Mesenchymal stem cell (in vitro differentiated cells and primary cell): Measurements from ENCODE around the gene EIF3B.
A peak's percentile ranks its signal among the peaks of the same experiment; 100 is the strongest.
"Not testable (repeated sequence)": the region's sequence is repeated elsewhere in the genome, so short reads cannot be mapped to it uniquely, and the experiment has no call there.

Experiments used
- DNase-seq: peaks from one replicate; pipeline ENCODE4 v3.0.0-alpha.2; 2013
- H2AFZ ChIP-seq: one replicate; pipeline ENCODE4 v1.6.1; 2013; ENCODE audit warnings: low read depth, mild to moderate bottlenecking, control low read depth, inconsistent platforms, low read length, moderate library complexity
- H2AK5ac ChIP-seq: 2 replicates; pipeline ENCODE4 v1.6.1; 2013; ENCODE audit warnings: low read length, moderate library complexity, mild to moderate bottlenecking, inconsistent platforms; ENCODE audit not compliant: severe bottlenecking
- H2BK120ac ChIP-seq: one replicate; pipeline ENCODE4 v1.6.1; 2013; ENCODE audit warnings: low read depth, mild to moderate bottlenecking, inconsistent platforms, low read length, moderate library complexity
- H2BK12ac ChIP-seq, 2 experiments: one replicate each; pipeline ENCODE4 v1.6.1; 2013; ENCODE audit warnings: inconsistent platforms in 2 of 2, low read length in 2 of 2, mild to moderate bottlenecking in 2 of 2, moderate library complexity in 2 of 2, control low read depth in 1 of 2
- H2BK15ac ChIP-seq: one replicate; pipeline ENCODE4 v1.6.1; 2013; ENCODE audit warnings: mild to moderate bottlenecking, low read depth, inconsistent platforms; ENCODE audit not compliant: poor library complexity, severe bottlenecking
- H2BK5ac ChIP-seq: 2 replicates; pipeline ENCODE4 v1.6.1; 2013; ENCODE audit warnings: low read depth, mild to moderate bottlenecking, low read length, control low read depth, inconsistent platforms; ENCODE audit not compliant: poor library complexity, severe bottlenecking
- H3K14ac ChIP-seq, 2 experiments: one replicate each; pipeline ENCODE4 v1.6.1; 2013; ENCODE audit warnings: inconsistent platforms in 2 of 2, low read length in 2 of 2, control low read depth in 1 of 2, mild to moderate bottlenecking in 1 of 2, moderate library complexity in 1 of 2
- H3K18ac ChIP-seq, 2 experiments: one replicate each; pipeline ENCODE4 v1.6.1; 2013; ENCODE audit warnings: inconsistent platforms in 2 of 2, low read length in 2 of 2, control low read depth in 1 of 2, low read depth in 1 of 2, mild to moderate bottlenecking in 1 of 2
- H3K23ac ChIP-seq, 2 experiments: one replicate each; pipeline ENCODE4 v1.6.1; 2013; ENCODE audit warnings: inconsistent platforms in 2 of 2, low read length in 2 of 2, mild to moderate bottlenecking in 2 of 2, moderate library complexity in 2 of 2, control low read depth in 1 of 2
- H3K27ac ChIP-seq: 2 replicates; pipeline ENCODE4 v1.5.1; 2013; ENCODE audit warnings: mild to moderate bottlenecking, moderate library complexity, low read length, control low read depth, inconsistent platforms; ENCODE audit not compliant: poor library complexity, severe bottlenecking
- H3K27me3 ChIP-seq, 2 experiments: 2 replicates each; pipeline versions ENCODE4 v1.6.1 to v1.7.0; 2013; ENCODE audit warnings: low read length in 2 of 2, mild to moderate bottlenecking in 2 of 2, moderate library complexity in 2 of 2, control low read depth in 1 of 2, inconsistent platforms in 1 of 2; ENCODE audit not compliant: control insufficient read depth in 1 of 2, insufficient read depth in 1 of 2
- H3K36me3 ChIP-seq, 2 experiments: 2 replicates each; pipeline versions ENCODE4 v1.6.1 to v1.7.0; 2013; ENCODE audit warnings: low read length in 2 of 2, control low read depth in 1 of 2, inconsistent platforms in 1 of 2, low read depth in 1 of 2, mild to moderate bottlenecking in 1 of 2; ENCODE audit not compliant: insufficient read depth in 2 of 2, control insufficient read depth in 1 of 2
- H3K4ac ChIP-seq, 2 experiments: one replicate each; pipeline ENCODE4 v1.6.1; 2013; ENCODE audit warnings: inconsistent platforms in 2 of 2, low read length in 2 of 2, mild to moderate bottlenecking in 2 of 2, moderate library complexity in 2 of 2, control low read depth in 1 of 2, low read depth in 1 of 2
- H3K4me1 ChIP-seq: 2 replicates; pipeline ENCODE4 v1.6.1; 2013; ENCODE audit warnings: low read depth, low read length, control low read depth; ENCODE audit not compliant: control insufficient read depth, insufficient read depth
- H3K4me2 ChIP-seq: 2 replicates; pipeline ENCODE4 v1.6.1; 2013; ENCODE audit warnings: low read length, mild to moderate bottlenecking, inconsistent platforms; ENCODE audit not compliant: poor library complexity, severe bottlenecking
- H3K4me3 ChIP-seq, 2 experiments: 2 replicates each; pipeline versions ENCODE4 v1.5.1 to v1.7.0; 2013; ENCODE audit warnings: low read length in 2 of 2, mild to moderate bottlenecking in 2 of 2, control low read depth in 1 of 2, low read depth in 1 of 2; ENCODE audit not compliant: insufficient read depth in 1 of 2
- H3K79me1 ChIP-seq: replicated peaks from 2 replicates; pipeline ENCODE4 v1.6.1; 2013; ENCODE audit warnings: mild to moderate bottlenecking, control low read depth, low read length, inconsistent platforms; ENCODE audit not compliant: poor library complexity, severe bottlenecking
- H3K9ac ChIP-seq: 2 replicates; pipeline ENCODE4 v1.7.0; 2013; ENCODE audit warnings: mild to moderate bottlenecking, low read length, moderate library complexity
- H3K9me3 ChIP-seq: 2 replicates; pipeline ENCODE4 v1.7.0; 2013; ENCODE audit warnings: mild to moderate bottlenecking, low read length; ENCODE audit not compliant: control insufficient read depth
- H4K8ac ChIP-seq: one replicate; pipeline ENCODE4 v1.6.1; 2013; ENCODE audit warnings: inconsistent platforms, mild to moderate bottlenecking, low read length, moderate library complexity
- H4K91ac ChIP-seq: one replicate; pipeline ENCODE4 v1.6.1; 2013; ENCODE audit warnings: mild to moderate bottlenecking, low read length, inconsistent platforms
- WGBS: methylation state at CpG from one replicate; pipeline ENCODE4 v1.1.7; 2013; ENCODE audit warnings: mixed read lengths; 5-methylcytosine and 5-hydroxymethylcytosine counted together

Gene EIF3B

DNA sequence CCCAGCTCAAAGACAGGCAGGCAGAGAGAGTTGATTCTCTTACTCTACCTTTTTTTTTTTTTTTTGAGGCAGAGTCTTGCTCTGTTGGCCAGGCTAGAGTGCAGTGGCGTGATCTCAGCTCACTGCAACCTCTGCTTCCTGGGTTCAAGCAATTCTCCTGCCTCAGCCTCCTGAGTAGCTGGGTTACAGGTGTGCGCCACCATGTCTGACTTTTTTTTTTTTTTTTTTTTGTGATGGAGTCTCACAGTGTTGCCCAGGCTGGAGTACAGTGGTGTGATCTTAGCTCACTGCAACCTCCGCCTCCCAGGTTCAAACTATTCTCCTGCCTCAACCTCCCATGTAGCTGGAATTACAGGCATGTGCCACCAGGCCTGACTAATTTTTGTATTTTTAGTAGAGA, 62.6 kb downstream of the EIF3B start:
- not testable (repeated sequence) for DNase-seq, H3K4ac ChIP-seq

DNA sequence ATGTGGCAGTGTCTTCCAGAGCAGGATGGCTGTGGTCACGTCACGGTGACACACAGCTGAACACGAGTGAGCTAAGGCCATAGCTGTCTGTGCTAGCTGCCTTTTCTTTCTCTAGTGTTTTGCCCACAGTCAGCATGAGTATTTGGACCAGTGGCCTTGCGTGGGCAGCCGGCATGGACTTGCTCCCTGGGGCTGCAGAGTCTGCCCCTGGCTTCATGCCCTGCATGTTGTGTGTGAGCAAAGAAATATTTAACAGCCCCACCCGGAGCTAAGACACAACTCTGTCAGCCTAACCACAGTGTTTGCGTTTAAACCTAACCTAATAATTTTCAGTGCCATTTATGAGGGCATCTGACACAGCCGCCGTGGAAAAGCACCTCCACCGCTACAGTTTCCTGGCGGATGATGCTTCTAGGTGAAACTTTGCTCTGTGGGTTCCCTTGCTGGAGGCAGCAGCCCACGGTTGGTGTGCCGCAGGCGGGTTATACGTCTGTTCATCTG, 63.4 kb downstream of the EIF3B start:
- no peak overlapping the region for H3K23ac ChIP-seq

More for the DNA sequence above, 62.6 kb downstream of the EIF3B start:
- Histone ChIP-seq H3K79me1 (peaks cover 14% of the 10 kb centered on the region), H3K4me1 (peaks cover 10% of the 10 kb centered on the region)
- not testable (repeated sequence) for H2AK5ac ChIP-seq, H3K18ac ChIP-seq, H2BK12ac ChIP-seq, H2AFZ ChIP-seq, H2BK15ac ChIP-seq, H3K27me3 ChIP-seq, H3K27ac ChIP-seq, H3K4me2 ChIP-seq, H3K14ac ChIP-seq, H3K4me3 ChIP-seq, H4K91ac ChIP-seq, H2BK5ac ChIP-seq, H3K36me3 ChIP-seq, H3K9ac ChIP-seq, H3K23ac ChIP-seq, H4K8ac ChIP-seq, H2BK120ac ChIP-seq, H3K9me3 ChIP-seq
- WGBS: 90% methylated on average over 2 of the region's 3 CpGs

DNA sequence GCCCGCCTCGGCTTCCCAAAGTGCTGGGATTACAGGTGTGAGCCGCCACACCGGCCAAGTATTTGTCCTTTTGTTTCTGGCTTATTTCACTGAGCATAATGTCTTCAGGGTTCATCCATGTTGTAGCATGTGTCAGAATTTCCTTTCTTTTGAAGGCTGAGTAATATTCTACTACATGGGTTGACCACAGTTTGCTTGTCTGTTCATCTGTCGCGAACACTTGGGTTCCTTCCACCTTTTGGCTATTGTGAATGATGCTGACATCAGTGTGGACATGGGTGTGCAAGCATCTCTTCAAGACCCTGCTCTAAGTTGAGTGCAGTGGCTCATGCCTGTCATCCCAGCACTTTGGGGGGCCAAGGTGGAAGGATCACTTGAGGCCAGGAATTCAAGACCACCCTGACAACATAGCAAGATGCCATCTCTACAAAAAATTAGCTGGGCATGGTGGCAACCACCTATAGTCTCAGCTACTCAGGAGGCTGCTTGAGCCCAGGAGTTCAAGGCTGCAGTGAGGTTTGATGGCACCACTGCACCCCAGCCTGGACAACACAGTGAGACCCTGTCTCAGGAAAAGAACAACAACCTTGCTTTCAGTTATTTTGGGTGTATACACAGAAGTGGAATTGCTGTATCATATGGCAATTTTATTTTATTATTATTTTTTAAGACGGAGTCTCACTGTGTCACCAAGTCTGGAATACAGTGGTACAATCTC, 65.7 kb downstream of the EIF3B start:
- peaks cover 30% of the 10 kb centered on the region for H3K79me1 ChIP-seq
- 98% methylated on average over 7 of the region's 7 CpGs for WGBS
- H4K8ac ChIP-seq: no peak overlapping the region
- H4K91ac ChIP-seq: no peak overlapping the region
- H3K23ac ChIP-seq: no peak overlapping the region
- no peak overlapping the region for H3K14ac ChIP-seq
- no peak for DNase-seq
- no peak overlapping the region for H2AFZ ChIP-seq
- H2AK5ac ChIP-seq: no peak overlapping the region
- H3K18ac ChIP-seq: no peak overlapping the region
- no peak overlapping the region for H3K27ac ChIP-seq
- no peaks in the 10 kb centered on the region for H3K9me3 ChIP-seq
- H2BK120ac ChIP-seq: no peak overlapping the region
- no peak overlapping the region for H2BK5ac ChIP-seq
- H3K36me3 ChIP-seq: peaks cover 0 to 12% of the 10 kb centered on the region in 2 experiments
- no peak overlapping the region for H3K4ac ChIP-seq
- H3K4me1 ChIP-seq: peaks cover 11% of the 10 kb centered on the region
- H3K4me3 ChIP-seq: no peak overlapping the region
- no peaks in the 10 kb centered on the region for H3K27me3 ChIP-seq
- H2BK12ac ChIP-seq: no peak overlapping the region
- no peak overlapping the region for H3K4me2 ChIP-seq
- no peak overlapping the region for H2BK15ac ChIP-seq
- no peak overlapping the region for H3K9ac ChIP-seq

More for the DNA sequence above, 63.4 kb downstream of the EIF3B start:
- Histone ChIP-seq H2AFZ (no peak overlapping the region), H3K4me1 (peaks cover 10% of the 10 kb centered on the region), H2BK5ac (no peak overlapping the region), H2BK12ac (no peak overlapping the region), H2BK120ac (no peak overlapping the region), H2AK5ac (no peak overlapping the region), H3K4me3 (peak overlapping the region in 1 of 2 experiments; percentile 29), H3K36me3 (peaks cover 0 to 5% of the 10 kb centered on the region in 2 experiments), H2BK15ac (no peak overlapping the region), H4K91ac (no peak overlapping the region), H4K8ac (no peak overlapping the region), H3K4me2 (no peak overlapping the region), H3K27me3 (no peaks in the 10 kb centered on the region), H3K4ac (no peak overlapping the region), H3K79me1 (peaks cover 14% of the 10 kb centered on the region), H3K18ac (no peak overlapping the region), H3K9me3 (no peaks in the 10 kb centered on the region), H3K14ac (no peak overlapping the region), H3K9ac (peak overlapping the region; percentile 71), H3K27ac (no peak overlapping the region)
- WGBS: 93% methylated on average over 15 of the region's 15 CpGs
- DNase-seq: no peak

DNA sequence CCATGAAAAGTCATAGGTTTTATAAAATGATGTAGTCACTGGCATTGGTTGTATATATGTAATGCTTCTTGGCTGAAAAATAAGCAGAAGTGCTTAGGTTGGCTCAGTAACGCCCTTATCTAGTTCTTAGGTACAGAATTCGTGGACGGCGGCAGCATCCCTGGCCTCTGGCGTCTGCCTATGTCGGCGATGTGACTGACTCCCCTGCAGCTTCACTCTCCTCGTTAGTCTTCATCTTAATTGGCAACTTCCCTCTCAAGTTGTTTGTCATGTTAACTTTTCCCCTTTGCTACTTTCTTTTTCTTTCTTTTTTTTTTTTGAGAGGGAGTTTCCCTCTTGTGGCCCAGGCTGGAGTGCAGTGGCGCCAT, 67.3 kb downstream of the EIF3B start:
- no peak overlapping the region for H4K8ac ChIP-seq
- no peak overlapping the region for H3K27ac ChIP-seq
- H2BK5ac ChIP-seq: no peak overlapping the region
- H3K23ac ChIP-seq: no peak overlapping the region
- H3K14ac ChIP-seq: no peak overlapping the region
- no peak overlapping the region for H3K4me3 ChIP-seq
- H3K9me3 ChIP-seq: no peaks in the 10 kb centered on the region
- no peak overlapping the region for H2BK12ac ChIP-seq
- no peaks in the 10 kb centered on the region for H3K27me3 ChIP-seq
- peaks cover 11% of the 10 kb centered on the region for H3K4me1 ChIP-seq
- no peak overlapping the region for H2BK15ac ChIP-seq
- 90% methylated on average over 9 of the region's 9 CpGs for WGBS
- no peak overlapping the region for H2BK120ac ChIP-seq
- H3K9ac ChIP-seq: no peak overlapping the region
- DNase-seq: no peak
- no peak overlapping the region for H2AFZ ChIP-seq
- no peak overlapping the region for H2AK5ac ChIP-seq
- H3K4ac ChIP-seq: no peak overlapping the region
- no peak overlapping the region for H3K18ac ChIP-seq
- peaks cover 0 to 12% of the 10 kb centered on the region in 2 experiments for H3K36me3 ChIP-seq
- H3K79me1 ChIP-seq: peaks cover 30% of the 10 kb centered on the region
- no peak overlapping the region for H4K91ac ChIP-seq
- no peak overlapping the region for H3K4me2 ChIP-seq
